NOMO-1 treated with dmso at 0.1 percent for 144 hours (cell line): Measurements from ENCODE around the gene RSPO3.

Experiments
- DNase-seq: peaks from one replicate; lab custom pipeline; 2025; ENCODE audit not compliant: unreplicated experiment; lab: John Stamatoyannopoulos, UW

RSPO3 gene

DNA sequence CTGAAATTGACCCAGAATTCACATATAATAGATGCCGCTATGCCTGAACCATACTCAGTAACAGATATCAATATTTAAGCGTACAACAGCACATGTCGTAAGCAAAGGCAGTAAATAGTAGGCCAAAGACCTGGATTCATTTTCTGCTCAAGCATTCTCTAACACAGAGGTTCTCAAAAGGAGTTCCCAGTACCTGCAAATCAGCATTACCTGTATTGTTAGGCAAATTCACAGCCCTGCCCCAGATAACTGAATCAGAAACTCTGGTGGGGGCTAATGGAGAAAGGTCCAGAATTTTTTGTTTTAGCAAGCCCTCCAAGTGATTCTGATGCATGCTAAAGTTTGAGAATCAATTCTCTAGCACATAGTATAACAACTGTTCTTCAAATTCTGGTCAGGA is 36.0 kb downstream of the RSPO3 start:
- DNase-seq: no peak

DNA sequence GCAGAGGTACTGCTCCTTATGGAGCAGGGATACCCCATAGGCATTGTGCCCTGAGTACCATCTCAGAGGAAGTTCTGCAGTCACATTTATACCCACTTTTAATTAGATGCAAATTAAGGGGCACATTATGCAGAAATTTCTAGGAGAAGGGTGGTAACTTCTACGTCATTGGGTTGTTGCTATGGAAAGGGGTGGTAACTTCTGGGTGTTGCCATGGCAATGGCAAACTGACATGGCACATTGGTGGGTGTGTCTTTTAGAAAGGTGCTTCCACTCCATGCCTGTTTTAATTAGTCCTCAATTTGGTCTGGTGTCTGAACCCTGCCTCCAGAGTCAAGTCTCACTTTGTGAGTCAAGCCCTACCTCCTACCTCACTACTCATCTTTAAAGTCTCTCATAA is 42.0 kb downstream of the RSPO3 start:
- no peak for DNase-seq

DNA sequence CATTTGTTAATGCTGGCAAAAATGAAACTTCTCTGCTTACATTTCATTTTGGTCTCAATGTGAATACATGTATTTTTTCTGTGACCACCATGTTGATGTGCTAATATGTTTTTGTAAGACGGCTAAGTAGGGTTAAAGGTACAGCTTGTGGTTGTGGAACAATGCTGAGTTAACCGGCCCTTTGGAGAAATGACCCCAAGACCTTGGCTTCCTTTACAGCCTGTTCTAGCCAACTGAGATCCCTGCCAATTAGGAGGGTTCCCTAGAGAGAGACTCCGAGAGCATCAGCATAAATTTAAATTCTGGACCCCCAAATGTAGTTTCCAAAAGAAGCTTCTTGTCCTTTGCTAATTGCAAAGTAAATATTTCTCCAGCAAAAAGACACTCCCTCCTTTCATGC is 44.4 kb downstream of the RSPO3 start:
- DNase-seq: no peak

DNA sequence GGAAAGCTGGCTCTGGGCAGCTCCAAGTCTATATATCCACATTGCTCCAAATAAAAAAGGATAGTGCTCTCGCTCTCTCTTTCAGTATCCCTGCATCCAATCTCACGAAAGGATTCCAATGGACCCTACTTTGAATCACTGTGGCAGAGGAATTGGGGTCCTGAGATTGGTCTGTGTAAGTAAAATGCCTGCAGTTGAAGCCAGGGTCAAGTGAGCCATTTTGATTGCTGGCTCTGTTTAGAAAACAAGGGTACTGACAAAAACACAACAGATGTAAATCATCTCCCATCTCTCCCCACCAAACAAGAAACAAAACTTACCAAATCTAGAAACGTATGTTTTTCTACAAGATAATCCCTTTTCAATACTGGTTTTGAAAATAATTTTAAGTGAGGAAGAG is 45.6 kb downstream of the RSPO3 start:
- no peak for DNase-seq

DNA sequence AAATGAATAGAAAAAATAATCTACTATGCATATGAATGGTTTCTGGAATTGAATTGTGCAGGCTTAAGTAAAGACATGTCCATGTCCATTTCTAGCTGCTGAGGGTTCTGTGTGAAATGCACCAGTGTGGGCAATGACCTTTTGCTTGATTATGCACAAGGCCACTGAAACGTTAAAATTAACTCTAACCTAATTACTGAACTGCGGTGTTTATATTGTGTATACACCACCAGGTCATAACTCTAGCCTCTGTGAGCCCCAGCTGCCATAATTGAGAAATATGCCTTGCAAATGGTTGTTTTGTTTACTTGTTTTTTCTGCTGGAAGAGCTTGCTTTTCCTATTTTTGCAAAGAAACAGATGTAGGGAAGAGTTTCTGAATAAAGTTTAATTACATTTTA is 46.1 kb downstream of the RSPO3 start:
- DNase-seq: no peak

DNA sequence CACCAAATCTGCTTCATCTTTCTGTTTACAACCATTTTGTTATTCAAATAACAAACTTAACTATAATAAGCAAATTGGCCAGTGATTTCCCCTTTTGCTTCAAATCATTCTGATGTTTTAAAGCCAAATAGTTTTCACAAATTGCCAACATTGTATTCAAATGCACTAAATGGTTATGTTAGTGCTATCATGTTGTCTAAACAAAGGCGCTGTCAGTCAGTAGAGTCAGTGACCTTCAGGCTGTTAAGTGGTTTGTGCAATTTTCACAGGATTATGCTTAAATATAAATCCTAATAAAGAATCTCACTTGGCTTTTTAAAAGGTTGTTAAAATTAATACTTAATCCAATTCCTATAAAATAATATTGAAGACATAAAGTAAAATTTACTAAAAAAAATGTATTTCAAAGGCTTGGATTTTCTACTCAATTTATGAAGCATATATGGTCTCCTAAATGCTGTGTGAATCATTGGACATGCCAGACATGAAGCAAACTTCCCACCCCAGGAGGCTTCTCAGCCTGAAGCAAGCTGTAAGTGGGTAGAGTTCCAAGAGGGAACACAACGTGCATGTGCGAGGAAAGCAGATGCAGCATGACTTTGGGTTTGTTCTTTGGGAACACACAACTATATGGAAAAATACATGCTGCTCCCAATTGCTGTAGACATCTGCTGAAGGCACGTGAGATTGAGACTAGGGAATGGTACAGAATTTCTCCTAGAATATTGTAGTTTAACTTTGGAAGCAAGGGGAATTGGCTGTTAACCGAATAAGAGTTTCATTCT is 54.9 kb downstream of the RSPO3 start:
- no peak for DNase-seq

DNA sequence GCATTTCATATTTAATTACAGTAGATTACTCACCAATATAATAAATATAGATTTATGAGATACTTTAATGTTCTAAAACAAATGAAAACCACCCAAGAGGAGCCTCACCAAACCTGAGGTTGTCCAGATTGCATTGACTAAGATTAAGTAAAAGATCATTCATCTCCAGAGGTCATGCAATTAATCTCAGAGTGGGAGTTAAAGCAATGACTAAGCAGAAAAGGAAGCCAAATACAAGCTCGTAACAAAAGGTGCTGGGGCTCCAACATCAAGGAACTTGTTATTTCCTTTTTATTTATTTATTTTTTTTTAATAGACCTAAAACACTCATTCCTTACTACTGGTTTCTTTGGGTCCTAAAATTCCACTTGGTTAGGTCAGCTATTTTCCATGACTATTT is 57.7 kb downstream of the RSPO3 start:
- no peak for DNase-seq

DNA sequence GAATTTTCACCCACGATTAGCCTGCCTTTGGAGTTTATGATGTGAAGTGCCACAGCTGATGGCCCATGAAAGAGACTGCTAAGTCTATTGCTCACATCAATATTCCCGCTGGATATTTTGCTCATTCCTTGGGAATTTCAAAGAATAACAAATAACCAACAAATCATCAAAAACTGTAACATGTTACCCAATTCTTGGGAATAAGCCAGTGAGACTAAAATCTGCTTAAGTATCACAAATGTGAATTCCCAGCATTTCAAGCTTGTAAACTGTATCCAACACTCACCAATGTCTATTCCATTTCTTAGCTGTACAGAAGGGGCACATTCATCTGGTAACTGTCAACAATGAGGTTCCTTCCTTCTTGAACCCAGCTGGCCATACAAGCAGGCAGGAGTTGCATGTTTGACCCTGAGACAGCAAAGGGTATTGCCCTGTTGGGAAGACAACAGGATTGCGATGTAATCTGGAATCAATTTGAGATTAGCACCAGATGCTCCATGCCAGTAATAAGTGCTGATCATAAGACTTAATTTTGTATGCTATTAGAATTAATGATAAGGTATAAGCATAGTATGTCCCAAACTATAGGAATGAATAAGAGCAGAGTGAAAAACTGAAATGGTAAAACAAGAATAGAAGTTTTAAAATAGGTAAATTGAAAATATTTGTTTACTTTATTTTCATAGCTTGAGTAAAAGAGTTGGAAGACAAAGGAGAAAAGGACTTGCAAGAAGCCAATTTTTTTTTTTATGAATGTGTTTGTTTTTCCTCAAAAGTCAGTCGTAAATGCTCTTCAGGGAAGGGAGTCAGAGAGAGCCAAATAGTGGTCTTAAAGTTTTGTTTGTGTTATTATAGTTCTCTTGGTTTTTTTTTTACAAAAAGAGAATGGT is 58.8 kb downstream of the RSPO3 start:
- DNase-seq: no peak

DNA sequence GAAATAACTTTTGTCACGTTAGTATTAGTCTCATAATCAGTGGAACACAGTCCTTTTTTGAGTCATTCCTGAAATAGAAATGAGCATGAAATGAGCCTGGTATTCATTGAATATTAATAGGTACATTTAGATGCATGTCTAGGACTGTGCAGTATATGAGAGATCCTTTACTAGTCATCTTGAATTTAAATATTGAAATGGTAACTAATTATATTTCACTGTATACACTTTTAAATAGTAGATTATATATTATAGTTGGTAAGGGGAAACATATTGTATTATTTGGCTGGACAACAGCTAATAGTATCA is 59.4 kb downstream of the RSPO3 start:
- DNase-seq: no peak

DNA sequence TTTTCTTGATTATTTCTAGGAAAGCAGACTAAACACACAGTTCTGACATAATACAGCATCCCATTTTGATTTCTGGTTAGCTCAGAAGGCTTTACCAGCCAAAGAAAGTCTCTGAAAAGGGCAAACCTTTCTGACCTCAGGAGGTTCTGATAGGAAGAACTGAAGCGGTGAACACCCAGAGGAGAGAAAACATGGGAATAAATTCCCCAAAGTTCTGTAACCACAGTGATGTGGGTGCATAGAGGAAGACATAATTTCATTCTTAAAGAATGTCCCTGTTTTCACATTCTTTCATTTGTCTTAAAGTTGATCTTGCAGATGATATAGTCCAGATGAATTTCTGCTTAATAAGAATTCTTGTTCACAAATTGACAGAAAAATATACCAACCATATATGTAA is 60.3 kb downstream of the RSPO3 start:
- no peak for DNase-seq

DNA sequence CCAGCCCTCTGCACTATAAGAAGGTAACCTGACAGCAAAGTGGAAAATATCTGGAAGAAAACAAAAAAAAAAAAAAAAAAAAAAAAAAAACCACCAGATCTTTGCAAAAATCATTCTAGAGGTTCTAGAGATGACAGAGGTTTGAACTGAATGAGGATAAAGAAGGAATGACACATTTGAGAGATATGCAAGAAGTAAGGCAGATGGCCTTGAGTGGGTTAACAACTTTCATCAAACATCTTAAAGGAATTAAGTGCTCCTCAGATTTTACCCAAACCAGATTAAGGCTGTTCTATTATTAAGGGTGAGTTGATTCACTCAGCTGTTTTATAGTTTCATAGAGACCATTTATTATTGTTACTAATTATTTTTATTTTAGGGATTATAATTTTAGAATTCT is 62.0 kb downstream of the RSPO3 start:
- DNase-seq: no peak

DNA sequence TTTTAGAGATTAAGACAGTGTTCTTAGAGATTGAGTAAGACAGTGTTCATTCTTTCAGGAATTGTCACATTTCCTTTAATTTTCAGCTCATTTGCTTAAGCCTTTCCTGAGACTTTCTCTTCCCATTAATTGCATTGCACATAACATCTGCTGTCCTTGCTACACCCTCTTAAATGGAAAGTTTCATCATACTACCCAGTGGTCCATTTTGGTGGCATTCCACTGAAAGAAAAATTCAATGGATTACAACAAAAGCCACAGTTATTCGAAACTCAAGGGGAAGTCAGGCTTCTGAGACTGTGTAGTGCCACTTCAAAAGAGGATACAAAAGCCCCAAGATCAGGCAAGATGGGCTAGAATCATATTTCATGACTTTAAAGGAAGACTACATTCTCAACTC is 64.0 kb downstream of the RSPO3 start:
- DNase-seq: no peak

DNA sequence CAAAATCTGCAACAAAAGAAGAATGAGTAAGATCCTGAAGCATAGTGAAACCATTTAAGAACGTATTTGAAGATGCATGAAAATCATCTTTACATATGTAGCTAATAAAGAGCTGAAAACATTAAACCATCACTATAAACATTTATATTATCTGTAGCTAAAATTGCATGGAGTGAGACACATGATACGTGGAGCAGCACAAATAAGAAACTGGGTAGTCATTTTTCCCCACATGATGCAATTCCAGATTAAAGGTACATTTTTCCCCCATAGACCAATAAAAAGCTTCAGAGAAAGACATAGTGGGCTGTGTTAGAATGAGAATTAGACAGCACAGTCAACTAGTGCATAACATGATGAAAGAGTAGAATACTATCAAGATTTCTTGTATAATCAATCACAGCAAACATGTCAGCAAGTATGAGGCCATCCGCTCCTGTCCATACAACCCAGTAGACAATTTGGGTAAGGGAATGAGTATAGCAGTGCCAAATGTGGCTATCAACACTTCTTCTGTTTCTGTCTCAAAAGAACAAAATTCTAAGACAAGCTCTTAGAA is 67.0 kb downstream of the RSPO3 start:
- DNase-seq: no peak

DNA sequence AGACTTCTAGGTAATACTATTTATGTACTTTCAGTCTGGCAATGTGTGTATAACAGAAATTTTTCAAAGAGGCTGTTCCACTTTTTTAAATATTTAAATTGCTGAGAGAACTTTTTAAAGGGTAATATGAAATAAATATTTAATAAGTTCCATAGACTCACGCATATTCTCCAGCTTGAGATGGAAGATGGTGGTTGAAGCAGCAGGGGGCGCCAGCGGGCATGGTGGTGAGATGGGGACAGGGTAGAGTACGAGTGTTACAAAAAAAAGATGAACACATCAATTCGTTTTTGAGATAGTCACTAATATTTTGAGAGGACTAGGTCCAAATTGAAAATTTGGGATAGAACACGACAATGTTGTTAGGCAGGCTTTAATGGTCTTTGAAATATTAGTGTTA is 68.4 kb downstream of the RSPO3 start:
- peak; percentile 24 for DNase-seq

DNA sequence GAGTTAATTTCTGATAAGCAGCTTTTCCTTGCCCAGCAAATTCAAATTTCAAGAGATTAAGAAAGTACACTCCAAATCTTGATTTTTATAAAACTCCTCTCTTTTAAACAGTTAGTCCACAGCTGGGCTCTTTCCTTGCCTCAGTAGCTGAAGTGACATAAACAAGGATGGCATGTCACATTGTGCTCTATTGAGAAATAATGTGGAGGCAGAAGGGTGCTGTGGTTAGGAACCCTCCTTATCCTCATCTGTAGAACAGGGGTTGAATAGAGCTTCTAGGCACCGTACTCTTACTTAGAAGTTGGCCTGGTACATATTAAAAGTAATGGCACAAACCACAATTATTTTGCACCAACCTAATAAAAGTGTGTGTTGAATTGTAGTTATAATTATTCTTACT is 70.3 kb downstream of the RSPO3 start:
- DNase-seq: no peak

DNA sequence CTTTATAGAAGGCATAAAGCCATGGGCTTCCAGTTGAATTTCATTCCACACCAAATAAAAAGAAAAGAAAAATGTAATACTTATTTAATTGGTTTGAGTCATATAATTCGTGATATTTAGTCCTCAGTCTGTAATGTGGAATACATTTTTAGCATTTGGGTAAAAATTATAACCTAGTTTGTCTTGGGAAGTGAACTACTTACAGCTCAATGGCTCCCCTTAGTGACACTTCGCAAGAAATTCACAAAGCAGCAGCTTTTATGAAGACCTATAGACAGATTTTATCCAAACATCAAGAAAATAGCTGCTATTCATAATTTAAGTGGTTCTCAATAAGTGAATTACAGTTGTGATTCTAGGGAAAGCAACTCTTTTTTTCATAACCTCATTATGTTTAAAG is 72.1 kb downstream of the RSPO3 start:
- DNase-seq: no peak

DNA sequence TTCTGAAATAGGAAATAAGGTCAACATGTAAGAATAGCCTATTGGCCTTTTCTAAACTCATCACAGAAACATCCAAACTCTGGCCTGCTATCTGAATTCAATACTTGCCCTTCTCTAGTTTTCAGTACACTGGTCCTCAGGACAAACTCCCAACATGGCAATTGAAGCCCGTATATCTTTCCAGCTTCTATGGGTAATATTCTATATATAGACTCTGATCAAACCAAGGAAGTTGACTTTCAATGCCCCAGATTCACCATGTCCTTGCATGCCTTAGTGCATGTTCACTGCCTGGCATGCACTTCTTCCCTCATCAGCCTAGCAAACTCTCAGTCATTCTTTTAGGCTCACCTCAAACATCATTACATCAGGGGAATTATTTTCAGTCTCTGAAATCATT is 73.2 kb downstream of the RSPO3 start:
- no peak for DNase-seq

DNA sequence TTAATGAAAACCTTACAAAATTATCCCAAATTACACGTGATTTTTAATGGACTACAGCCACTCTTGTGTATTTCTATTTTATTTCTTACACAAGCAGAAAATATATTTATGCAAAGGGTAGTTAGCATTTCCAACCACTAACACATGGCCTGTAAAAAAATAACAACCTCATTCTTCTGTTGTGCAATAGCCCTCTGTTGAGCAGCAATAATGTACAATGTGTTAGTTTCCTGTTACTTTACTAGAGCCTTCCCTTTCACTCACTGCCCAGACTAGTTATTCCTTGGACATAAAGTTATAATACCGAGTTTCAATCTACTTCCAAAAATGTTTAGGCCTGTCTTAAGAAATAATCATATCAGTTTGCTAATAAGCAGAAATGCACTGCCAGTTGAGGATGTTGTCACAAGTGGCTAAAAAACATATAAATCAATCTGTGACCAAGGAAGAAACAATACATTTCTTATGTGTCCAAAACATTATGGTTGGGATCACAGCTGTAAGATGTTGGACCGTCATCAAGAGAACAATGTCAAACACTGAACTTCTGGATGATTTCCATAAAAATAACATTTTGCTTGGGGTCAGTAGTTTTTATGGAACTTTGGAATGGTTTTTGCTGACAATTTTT is 74.6 kb downstream of the RSPO3 start:
- peak; percentile 52 for DNase-seq

DNA sequence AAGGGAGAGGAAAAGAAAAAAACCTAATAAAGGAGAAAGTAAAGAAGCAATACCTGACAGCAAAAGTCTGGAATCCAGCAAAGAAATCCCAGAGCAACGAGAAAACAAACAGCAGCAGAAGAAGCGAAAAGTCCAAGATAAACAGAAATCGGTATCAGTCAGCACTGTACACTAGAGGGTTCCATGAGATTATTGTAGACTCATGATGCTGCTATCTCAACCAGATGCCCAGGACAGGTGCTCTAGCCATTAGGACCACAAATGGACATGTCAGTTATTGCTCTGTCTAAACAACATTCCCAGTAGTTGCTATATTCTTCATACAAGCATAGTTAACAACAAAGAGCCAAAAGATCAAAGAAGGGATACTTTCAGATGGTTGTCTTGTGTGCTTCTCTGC is 77.4 kb downstream of the RSPO3 start:
- DNase-seq: no peak

DNA sequence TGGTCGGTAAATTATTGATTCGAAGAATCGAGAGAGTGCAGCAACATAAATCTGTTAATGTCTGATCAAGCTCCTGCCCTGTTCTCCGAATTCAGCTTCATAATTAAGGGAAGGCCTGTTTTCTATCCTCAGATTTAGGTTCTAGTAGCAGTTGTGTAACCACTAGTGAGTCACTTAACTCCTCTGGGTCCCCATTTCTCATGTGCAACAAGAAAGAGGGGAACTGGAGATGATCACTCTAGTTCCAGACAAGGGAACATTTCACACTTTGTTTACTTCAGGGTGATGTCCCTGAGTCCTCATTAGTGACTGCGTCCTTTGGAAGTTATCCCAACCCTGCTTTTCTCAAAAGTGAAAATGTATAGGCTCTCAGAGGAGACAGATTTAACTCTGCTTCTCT is 80.1 kb downstream of the RSPO3 start:
- peak; percentile 62 for DNase-seq

DNA sequence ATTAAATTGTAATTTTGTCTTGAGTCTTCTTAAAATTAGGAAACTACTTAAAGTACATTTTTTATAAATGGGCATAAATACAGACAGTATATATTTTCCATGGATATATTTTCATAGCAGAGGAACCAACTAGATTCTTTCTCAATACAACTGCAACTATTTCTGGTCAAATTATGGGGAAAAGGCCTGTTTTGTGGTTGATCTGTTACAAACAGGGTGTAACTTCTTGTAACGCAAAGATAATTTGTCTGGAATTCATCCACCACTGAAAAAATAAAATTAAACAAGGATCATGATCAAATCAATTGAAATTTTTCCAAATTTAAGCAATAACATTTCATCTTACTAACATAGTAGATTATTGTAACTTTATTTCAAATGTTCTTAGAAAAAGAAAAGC is 81.0 kb downstream of the RSPO3 start:
- peak; percentile 9 for DNase-seq

DNA sequence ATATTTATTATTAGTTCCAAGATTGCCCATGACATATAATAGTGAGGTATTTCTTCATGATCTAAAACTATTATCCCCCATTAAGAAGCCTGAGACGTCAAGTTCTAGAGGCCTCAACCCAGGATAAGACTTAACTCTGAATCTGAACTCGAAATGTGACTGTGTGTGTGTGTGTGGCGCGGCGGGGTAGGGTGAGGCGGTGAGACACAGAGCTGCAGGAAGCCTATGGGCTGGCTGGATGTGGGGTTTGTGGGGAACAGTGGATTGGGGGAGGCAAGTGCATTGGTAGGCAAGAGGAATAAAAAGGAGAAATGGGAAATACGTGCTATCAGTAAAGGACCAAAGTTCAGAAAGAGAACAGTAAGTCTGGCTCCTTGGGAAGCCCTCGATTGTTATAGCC is 81.6 kb downstream of the RSPO3 start:
- no peak for DNase-seq
